ENCODE results near the gene PPA2.

Gene PPA2

DNA sequence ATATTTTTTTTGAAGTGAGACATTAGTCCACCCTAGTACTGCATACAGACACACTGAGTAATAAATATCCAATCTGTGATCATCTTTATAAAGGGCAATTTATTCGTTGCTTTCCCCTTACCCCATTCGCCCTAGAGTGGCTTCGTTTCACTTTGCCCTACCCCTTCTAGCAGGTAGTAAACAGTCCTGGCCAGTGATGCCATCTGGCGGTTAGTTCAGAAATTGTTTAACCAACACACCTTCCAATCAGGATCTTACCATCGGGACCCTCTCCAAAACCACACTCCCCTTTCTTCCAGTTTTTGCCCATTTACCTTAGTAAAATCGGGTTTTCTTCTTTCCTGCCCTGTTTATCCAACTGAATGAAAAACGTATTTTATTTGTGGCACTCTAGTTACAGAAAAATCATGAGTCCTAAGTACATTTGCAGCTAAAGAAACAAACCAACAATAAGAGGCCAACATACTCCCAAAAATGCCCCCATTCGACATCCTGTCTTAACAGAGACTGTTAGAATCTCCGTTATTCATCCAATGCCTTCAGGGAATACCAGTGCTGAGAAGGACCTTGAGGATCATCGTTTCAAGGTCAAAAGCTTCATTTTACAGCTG, 2.2 kb downstream of the PPA2 start:
- Histone ChIP-seq H3K4me3 (ENCODE audit: low read length) (peak overlapping the region; percentile 89), H3K4me2 (ENCODE audit: low read length) (peak overlapping the region; percentile 83), H3K4me1 (ENCODE audit: control insufficient read depth, low read length) (peaks cover 24% of the 10 kb centered on the region), H3F3A (ENCODE audit: control insufficient read depth, insufficient read depth) (no peaks in the 10 kb centered on the region), H3K27me3 (ENCODE audit: control insufficient read depth, low read length) (no peaks in the 10 kb centered on the region), H3K36me3 (ENCODE audit: control insufficient read depth, low read length) (peaks cover 58% of the 10 kb centered on the region), H3K79me2 (ENCODE audit: control insufficient read depth, low read length) (peaks cover 68% of the 10 kb centered on the region), H3K27ac (ENCODE audit: low read depth, low read length) (no peak overlapping the region), H3K9me3 (ENCODE audit: control insufficient read depth, insufficient read depth, low read length) (no peaks in the 10 kb centered on the region), H4K20me1 (ENCODE audit: control insufficient read depth, insufficient read depth, low read depth, low read length) (peaks cover 14% of the 10 kb centered on the region; the same call in 1 of the 2 replicates), H3K9me2 (replicated peaks; ENCODE audit: control insufficient read depth, low read length) (no peaks in the 10 kb centered on the region)
- TF ChIP-seq EZH2phosphoT487 (IDR thresholded peaks at IDR 0.05; ENCODE audit: borderline replicate concordance, low read length), result no peak
- TF ChIP-seq, protein P1, sequence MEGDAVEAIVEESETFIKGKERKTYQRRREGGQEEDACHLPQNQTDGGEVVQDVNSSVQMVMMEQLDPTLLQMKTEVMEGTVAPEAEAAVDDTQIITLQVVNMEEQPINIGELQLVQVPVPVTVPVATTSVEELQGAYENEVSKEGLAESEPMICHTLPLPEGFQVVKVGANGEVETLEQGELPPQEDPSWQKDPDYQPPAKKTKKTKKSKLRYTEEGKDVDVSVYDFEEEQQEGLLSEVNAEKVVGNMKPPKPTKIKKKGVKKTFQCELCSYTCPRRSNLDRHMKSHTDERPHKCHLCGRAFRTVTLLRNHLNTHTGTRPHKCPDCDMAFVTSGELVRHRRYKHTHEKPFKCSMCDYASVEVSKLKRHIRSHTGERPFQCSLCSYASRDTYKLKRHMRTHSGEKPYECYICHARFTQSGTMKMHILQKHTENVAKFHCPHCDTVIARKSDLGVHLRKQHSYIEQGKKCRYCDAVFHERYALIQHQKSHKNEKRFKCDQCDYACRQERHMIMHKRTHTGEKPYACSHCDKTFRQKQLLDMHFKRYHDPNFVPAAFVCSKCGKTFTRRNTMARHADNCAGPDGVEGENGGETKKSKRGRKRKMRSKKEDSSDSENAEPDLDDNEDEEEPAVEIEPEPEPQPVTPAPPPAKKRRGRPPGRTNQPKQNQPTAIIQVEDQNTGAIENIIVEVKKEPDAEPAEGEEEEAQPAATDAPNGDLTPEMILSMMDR (IDR thresholded peaks at IDR 0.05; ENCODE audit: low read depth, low read length, poor library complexity, severe bottlenecking), result peak; percentile 73

DNA sequence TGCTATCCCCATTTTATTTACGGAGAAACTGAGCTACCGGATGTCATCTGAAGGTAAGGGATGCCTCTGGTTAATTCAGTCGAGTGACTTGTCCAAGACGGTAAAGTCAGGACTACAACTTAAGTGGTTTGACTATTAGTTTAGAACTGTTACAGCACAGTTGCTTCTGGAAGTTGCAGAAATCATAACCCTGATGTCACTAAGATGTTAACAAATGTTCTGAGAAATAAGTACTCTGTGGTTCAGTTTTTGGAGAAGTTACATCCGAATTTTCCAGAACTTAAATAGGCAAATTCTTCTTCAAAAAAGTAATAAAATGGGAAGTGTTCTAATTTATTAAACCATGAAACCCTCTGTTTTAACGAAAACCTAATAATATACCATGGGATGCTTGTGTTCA, 3.1 kb downstream of the PPA2 start:
- H3K9me3 ChIP-seq (ENCODE audit: control insufficient read depth, insufficient read depth, low read length), result no peaks in the 10 kb centered on the region
- H3K27ac ChIP-seq (ENCODE audit: low read depth, low read length), result no peak overlapping the region
- no peaks in the 10 kb centered on the region for H3K9me2 ChIP-seq (replicated peaks; ENCODE audit: control insufficient read depth, low read length)
- H3K79me2 ChIP-seq (ENCODE audit: control insufficient read depth, low read length), result peaks cover 71% of the 10 kb centered on the region
- peaks cover 14% of the 10 kb centered on the region; the same call in 1 of the 2 replicates for H4K20me1 ChIP-seq (ENCODE audit: control insufficient read depth, insufficient read depth, low read depth, low read length)
- peaks cover 63% of the 10 kb centered on the region for H3K36me3 ChIP-seq (ENCODE audit: control insufficient read depth, low read length)
- no peaks in the 10 kb centered on the region for H3F3A ChIP-seq (ENCODE audit: control insufficient read depth, insufficient read depth)
- H3K4me1 ChIP-seq (ENCODE audit: control insufficient read depth, low read length), result peaks cover 24% of the 10 kb centered on the region
- no peak overlapping the region for H3K4me2 ChIP-seq (ENCODE audit: low read length)
- TF ChIP-seq, protein P1 (IDR thresholded peaks at IDR 0.05; ENCODE audit: low read depth, low read length, poor library complexity, severe bottlenecking), result no peak
- no peak for TF ChIP-seq EZH2phosphoT487 (IDR thresholded peaks at IDR 0.05; ENCODE audit: borderline replicate concordance, low read length)
- H3K27me3 ChIP-seq (ENCODE audit: control insufficient read depth, low read length), result no peaks in the 10 kb centered on the region
- no peak overlapping the region for H3K4me3 ChIP-seq (ENCODE audit: low read length)

DNA sequence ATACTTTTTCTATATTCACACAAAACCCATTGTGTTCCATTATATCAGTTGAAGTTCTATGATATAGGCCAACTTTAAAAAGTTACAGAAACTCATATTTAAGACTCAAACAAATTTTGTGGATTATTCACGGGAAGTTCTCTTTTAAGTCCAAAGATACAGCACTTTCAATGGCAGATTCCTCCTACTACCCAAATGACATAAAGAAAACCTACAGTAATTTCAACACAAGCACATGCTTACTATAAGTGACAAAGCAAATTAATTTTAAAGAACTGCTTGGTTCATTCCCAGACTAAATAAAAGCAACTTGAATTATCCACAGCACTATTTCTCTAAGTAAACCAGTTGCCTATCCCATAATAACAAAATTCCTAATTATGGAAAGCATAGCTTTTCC, 4.1 kb downstream of the PPA2 start:
- Histone ChIP-seq H4K20me1 (ENCODE audit: control insufficient read depth, insufficient read depth, low read depth, low read length) (peaks cover 14% of the 10 kb centered on the region; the same call in 1 of the 2 replicates), H3K9me2 (replicated peaks; ENCODE audit: control insufficient read depth, low read length) (no peaks in the 10 kb centered on the region), H3K9me3 (ENCODE audit: control insufficient read depth, insufficient read depth, low read length) (no peaks in the 10 kb centered on the region), H3K4me3 (ENCODE audit: low read length) (no peak overlapping the region), H3K27me3 (ENCODE audit: control insufficient read depth, low read length) (no peaks in the 10 kb centered on the region), H3K36me3 (ENCODE audit: control insufficient read depth, low read length) (peaks cover 70% of the 10 kb centered on the region), H3K4me1 (ENCODE audit: control insufficient read depth, low read length) (peaks cover 24% of the 10 kb centered on the region), H3F3A (ENCODE audit: control insufficient read depth, insufficient read depth) (no peaks in the 10 kb centered on the region), H3K4me2 (ENCODE audit: low read length) (no peak overlapping the region), H3K79me2 (ENCODE audit: control insufficient read depth, low read length) (peaks cover 74% of the 10 kb centered on the region), H3K27ac (ENCODE audit: low read depth, low read length) (no peak overlapping the region)
- TF ChIP-seq EZH2phosphoT487 (IDR thresholded peaks at IDR 0.05; ENCODE audit: borderline replicate concordance, low read length), result no peak
- TF ChIP-seq, protein P1 (IDR thresholded peaks at IDR 0.05; ENCODE audit: low read depth, low read length, poor library complexity, severe bottlenecking), result no peak

Data from DOHH2 (cell line).